Lower leg skin (tissue), 3 donors: ENCODE measurements around the gene FTO.

ENCODE experiments used
- CTCF ChIP-seq, 3 donors: fragments of 450-650 bp; IDR thresholded peaks; one replicate each; pipeline ENCODE4 v1.5.1; 2016; ENCODE audit warnings: antibody characterized with exemption in 3 of 3, mild to moderate bottlenecking in 3 of 3, moderate library complexity in 2 of 3
- POLR2A ChIP-seq, 2 donors: fragments of 450-650 bp; IDR thresholded peaks; one replicate each; pipeline ENCODE4 v1.6.1; 2016 to 2017; ENCODE audit warnings: antibody characterized with exemption in 2 of 2, mild to moderate bottlenecking in 1 of 2, moderate library complexity in 1 of 2

GRCh38 chr16:53703590-53704444 is at the start of gene FTO, which contains the start of gene RPGRIP1L:
- TF ChIP-seq CTCF (IDR thresholded peaks at IDR 0.05) (no peak), POLR2A (IDR thresholded peaks at IDR 0.05) (no peak)
